Measurements from ENCODE around the gene GEMIN7. TPM values are rescaled to one million over a fixed set of nuclear protein-coding genes. Genes with fewer than 3 reads are reported as not detected.
A peak's percentile ranks its signal among the peaks of the same experiment; 100 is the strongest.

GEMIN7 gene
- total RNA-seq, 1 donor from 2014 or later, result 15.9 TPM

GRCh38 chr19:45130888-45131615 lies 52.0 kb downstream of the GEMIN7 start:
- Histone ChIP-seq H3K36me3 (peaks cover 14% of the 10 kb centered on the region), H3K27ac (replicated peaks) (no peak overlapping the region), H3K9me3 (replicated peaks) (no peaks in the 10 kb centered on the region), H3K4me1 (peaks cover 3% of the 10 kb centered on the region), H3K4me3 (no peak overlapping the region), H3K27me3 (ENCODE audit: low read depth) (no peaks in the 10 kb centered on the region)
- intact Hi-C loops (cut with micrococcal nuclease), result no loop called here
- TF ChIP-seq, protein P1, sequence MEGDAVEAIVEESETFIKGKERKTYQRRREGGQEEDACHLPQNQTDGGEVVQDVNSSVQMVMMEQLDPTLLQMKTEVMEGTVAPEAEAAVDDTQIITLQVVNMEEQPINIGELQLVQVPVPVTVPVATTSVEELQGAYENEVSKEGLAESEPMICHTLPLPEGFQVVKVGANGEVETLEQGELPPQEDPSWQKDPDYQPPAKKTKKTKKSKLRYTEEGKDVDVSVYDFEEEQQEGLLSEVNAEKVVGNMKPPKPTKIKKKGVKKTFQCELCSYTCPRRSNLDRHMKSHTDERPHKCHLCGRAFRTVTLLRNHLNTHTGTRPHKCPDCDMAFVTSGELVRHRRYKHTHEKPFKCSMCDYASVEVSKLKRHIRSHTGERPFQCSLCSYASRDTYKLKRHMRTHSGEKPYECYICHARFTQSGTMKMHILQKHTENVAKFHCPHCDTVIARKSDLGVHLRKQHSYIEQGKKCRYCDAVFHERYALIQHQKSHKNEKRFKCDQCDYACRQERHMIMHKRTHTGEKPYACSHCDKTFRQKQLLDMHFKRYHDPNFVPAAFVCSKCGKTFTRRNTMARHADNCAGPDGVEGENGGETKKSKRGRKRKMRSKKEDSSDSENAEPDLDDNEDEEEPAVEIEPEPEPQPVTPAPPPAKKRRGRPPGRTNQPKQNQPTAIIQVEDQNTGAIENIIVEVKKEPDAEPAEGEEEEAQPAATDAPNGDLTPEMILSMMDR (IDR thresholded peaks at IDR 0.05; ENCODE audit: borderline replicate concordance), result peak; percentile 21
- no peak for DNase-seq

DNA sequence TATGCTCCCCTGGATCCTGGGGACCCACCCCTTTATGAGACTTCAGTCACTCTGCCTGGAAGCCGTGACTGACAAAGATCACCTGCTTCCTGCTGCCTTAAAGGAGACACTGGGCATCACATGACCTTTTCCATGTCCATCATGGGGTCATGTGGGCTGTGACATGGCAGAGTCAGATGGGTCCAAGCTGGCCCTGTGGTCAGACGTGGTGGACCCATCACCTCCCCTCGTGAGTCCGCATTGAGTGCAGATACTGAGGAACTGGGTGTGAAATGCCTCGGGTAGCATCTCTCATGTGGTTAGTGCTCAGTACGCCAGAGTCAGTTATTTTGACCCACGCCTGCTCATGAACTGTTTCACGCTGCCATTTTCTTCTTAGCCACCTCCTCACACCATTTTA lies 54.6 kb downstream of the GEMIN7 start:
- DNase-seq, result no peak
- intact Hi-C loops (cut with micrococcal nuclease), result no loop called here
- Histone ChIP-seq H3K36me3 (peaks cover 2% of the 10 kb centered on the region), H3K4me3 (no peak overlapping the region), H3K9me3 (replicated peaks) (no peaks in the 10 kb centered on the region), H3K27me3 (ENCODE audit: low read depth) (no peaks in the 10 kb centered on the region), H3K4me1 (peaks cover 28% of the 10 kb centered on the region), H3K27ac (replicated peaks) (no peak overlapping the region)
- TF ChIP-seq, protein P1 (IDR thresholded peaks at IDR 0.05; ENCODE audit: borderline replicate concordance), result no peak

DNA sequence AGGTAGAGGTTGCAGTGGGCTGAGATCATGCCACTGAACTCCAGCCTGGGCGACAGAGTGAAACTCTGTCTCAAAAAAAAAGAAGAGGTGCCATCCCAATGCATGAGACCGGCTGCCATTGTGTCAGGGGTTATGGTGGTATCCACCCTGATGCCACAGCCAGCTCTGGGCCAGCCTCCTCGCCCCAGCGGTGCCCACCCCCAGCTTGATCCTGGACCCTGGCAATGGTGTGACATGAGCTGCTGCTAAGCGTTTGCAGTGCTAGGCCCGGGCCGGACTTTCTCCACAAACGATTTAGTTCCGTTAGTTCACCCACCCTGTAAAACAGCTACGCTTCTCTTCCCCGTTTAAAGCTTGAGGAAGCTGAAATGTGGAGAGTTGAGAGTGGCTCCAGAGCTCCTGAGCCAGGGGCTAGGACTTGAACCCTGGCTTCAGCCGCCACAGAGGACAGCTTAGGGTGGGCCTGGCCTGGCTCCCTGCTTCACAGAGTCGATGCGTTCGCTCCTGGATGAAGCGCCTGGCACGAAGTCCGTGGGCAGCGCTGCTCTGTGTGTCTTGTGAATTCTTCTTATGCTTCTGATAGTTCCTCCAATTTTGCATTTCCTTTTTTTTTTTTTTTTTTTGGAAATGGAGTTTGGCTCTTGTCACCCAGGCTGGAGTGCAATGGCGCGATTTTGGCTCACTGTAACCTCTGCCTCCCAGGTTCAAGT lies 56.3 kb downstream of the GEMIN7 start:
- H3K4me3 ChIP-seq, result no peak overlapping the region
- peaks cover under 1% of the 10 kb centered on the region for H3K36me3 ChIP-seq
- no peaks in the 10 kb centered on the region for H3K27me3 ChIP-seq (ENCODE audit: low read depth)
- intact Hi-C loops (cut with micrococcal nuclease), result no loop called here
- no peaks in the 10 kb centered on the region for H3K9me3 ChIP-seq (replicated peaks)
- DNase-seq, result no peak
- peaks cover 28% of the 10 kb centered on the region for H3K4me1 ChIP-seq
- H3K27ac ChIP-seq (replicated peaks), result no peak overlapping the region
- TF ChIP-seq, protein P1 (IDR thresholded peaks at IDR 0.05; ENCODE audit: borderline replicate concordance), result no peak

GRCh38 chr19:45136507-45137178 lies 57.6 kb downstream of the GEMIN7 start:
- H3K4me3 ChIP-seq, result peak overlapping the region; percentile 1
- peak overlapping the region; percentile 65 for H3K27ac ChIP-seq (replicated peaks)
- no peaks in the 10 kb centered on the region for H3K9me3 ChIP-seq (replicated peaks)
- peaks cover 28% of the 10 kb centered on the region for H3K4me1 ChIP-seq
- no peak for DNase-seq
- peaks cover 14% of the 10 kb centered on the region for H3K36me3 ChIP-seq
- H3K27me3 ChIP-seq (ENCODE audit: low read depth), result no peaks in the 10 kb centered on the region
- TF ChIP-seq, protein P1 (IDR thresholded peaks at IDR 0.05; ENCODE audit: borderline replicate concordance), result no peak
- intact Hi-C loops (cut with micrococcal nuclease), result no loop called here

- Histone ChIP-seq H3K9me3 (replicated peaks) (no peaks in the 10 kb centered on the region), H3K4me1 (peaks cover 28% of the 10 kb centered on the region), H3K36me3 (peaks cover 20% of the 10 kb centered on the region), H3K27ac (replicated peaks) (peak overlapping the region; percentile 65), H3K4me3 (peak overlapping the region; percentile 1), H3K27me3 (ENCODE audit: low read depth) (no peaks in the 10 kb centered on the region)
- intact Hi-C loops (cut with micrococcal nuclease), result no loop called here
- peak; percentile 70 for DNase-seq
- TF ChIP-seq, protein P1 (IDR thresholded peaks at IDR 0.05; ENCODE audit: borderline replicate concordance), result no peak
Measured at GRCh38 chr19:45137179-45137761, 58.2 kb downstream of the GEMIN7 start.

Measured in left ventricle myocardium inferior (tissue), 1 donor.